OCI-LY3 (cell line): ENCODE measurements around the gene PLK4.
A peak's percentile ranks its signal among the peaks of the same experiment; 100 is the strongest.

ENCODE experiments used
- H2AFZ ChIP-seq: fragments of 200-600, 300-600 bp; shearing (Covaris generic); 2 replicates; pipeline ENCODE4 v1.6.0; 2014; ENCODE audit warnings: antibody characterized with exemption, low read depth, low read length
- H3K27ac ChIP-seq: fragments of 200-600, 300-600 bp; sonication (generic); 2 replicates; pipeline ENCODE4 v1.5.1; 2014; ENCODE audit warnings: mild to moderate bottlenecking, low read length, moderate library complexity, mixed read lengths
- H3K27me3 ChIP-seq: fragments of 200-600, 300-600 bp; sonication (generic); 2 replicates; pipeline ENCODE4 v1.6.1; 2014; ENCODE audit warnings: low read depth, low read length, mixed read lengths
- H3K36me3 ChIP-seq: fragments of 200-600, 300-600 bp; sonication (generic); replicated peaks from 2 replicates; pipeline ENCODE3; 2014; ENCODE audit warnings: low read depth, low read length, mixed read lengths
- H3K4me1 ChIP-seq: fragments of 300-600, 200-600 bp; sonication (generic); 2 replicates; pipeline ENCODE4 v1.6.1; 2014; ENCODE audit warnings: low read length, mixed read lengths
- H3K4me2 ChIP-seq: fragments of 200-600, 300-600 bp; sonication (generic); 2 replicates; pipeline ENCODE4 v1.6.1; 2014; ENCODE audit warnings: low read length, mixed read lengths
- H3K4me3 ChIP-seq: fragments of 300-600, 200-600 bp; sonication (generic); 2 replicates; pipeline ENCODE4 v1.5.1; 2014; ENCODE audit warnings: antibody characterized with exemption, mild to moderate bottlenecking, low read length, moderate library complexity
- H3K79me2 ChIP-seq: fragments of 300-600, 200-600 bp; shearing (Covaris generic); 2 replicates; pipeline ENCODE4 v1.6.1; 2014; ENCODE audit warnings: mild to moderate bottlenecking, low read length, mixed read lengths
- H3K9ac ChIP-seq: fragments of 300-600, 200-600 bp; shearing (Covaris generic); 2 replicates; pipeline ENCODE4 v1.6.0; 2014; ENCODE audit warnings: mild to moderate bottlenecking, low read length, moderate library complexity
- H3K9me3 ChIP-seq: fragments of 200-600, 300-600 bp; shearing (Covaris generic); 2 replicates; pipeline ENCODE4 v1.6.1; 2014; ENCODE audit warnings: low read length, mixed read lengths; ENCODE audit not compliant: insufficient read depth
- H4K20me1 ChIP-seq: fragments of 200-600, 300-600 bp; sonication (generic); 2 replicates; pipeline ENCODE4 v1.6.1; 2016; ENCODE audit warnings: low read length, mixed read lengths; ENCODE audit not compliant: insufficient read depth
- EZH2phosphoT487 ChIP-seq: fragments of 200-600 bp; shearing (Covaris generic); IDR thresholded peaks from 2 replicates; pipeline ENCODE4 v1.6.1; 2018; ENCODE audit warnings: antibody characterized with exemption, mixed run types, low read depth
- TF ChIP-seq, protein P1 (sequence below): fragments of 200-600, 300-600 bp; sonication (generic); IDR thresholded peaks from 2 replicates; pipeline ENCODE4 v1.5.1; 2014; ENCODE audit warnings: antibody characterized with exemption, low read length, low read depth

PLK4 gene

DNA sequence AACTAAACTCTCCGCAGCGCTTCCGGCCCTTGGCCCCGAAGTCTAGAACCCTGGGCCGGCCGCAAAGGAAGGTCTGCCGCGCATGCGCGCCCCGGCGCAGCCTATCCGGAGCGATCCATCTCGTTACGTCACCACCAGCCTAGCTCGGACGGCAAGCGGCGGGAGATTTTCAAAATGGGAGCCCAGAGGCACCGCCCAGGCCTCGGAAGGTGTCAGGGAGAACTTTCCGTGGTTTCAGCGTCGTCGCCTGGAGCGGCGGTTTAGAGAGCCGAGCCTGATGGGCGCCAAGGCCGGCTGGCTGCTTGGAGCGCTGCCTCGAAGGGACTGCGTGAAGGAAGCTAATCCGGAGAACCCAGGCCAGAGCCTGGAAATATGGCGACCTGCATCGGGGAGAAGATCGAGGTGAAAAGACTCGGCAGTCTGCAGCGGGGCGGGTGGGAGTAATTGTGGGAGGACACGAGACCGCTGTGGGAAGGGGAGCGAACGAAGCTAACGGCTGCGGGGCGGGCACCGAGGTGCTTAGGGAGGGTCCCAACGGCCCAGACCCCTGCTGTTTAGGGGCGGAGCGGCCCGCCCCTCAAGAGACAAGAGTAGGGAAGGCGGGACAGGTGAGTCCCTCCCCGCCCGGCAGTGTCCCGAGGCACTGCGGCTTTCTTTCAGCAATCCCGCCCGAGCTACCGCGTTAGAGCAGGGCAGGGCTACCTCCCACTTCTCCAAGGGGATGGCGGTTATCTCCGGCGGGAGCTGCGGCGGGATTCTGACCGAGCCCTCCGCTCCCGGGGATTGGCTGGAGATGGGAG, at the start of gene PLK4:
TSS of gene PLK4 (plus strand) at position 131 of the 800 bp plus-strand sequence. CDS start at position 373, 242 bp downstream.
- H3K4me1 ChIP-seq = peaks cover 9% of the 10 kb centered on the region
- peak within 1 kb of the TSS; percentile 98 for H2AFZ ChIP-seq
- H3K9ac ChIP-seq = peak within 1 kb of the TSS; percentile 98
- TF ChIP-seq EZH2phosphoT487 = no peak
- TF ChIP-seq, protein P1, sequence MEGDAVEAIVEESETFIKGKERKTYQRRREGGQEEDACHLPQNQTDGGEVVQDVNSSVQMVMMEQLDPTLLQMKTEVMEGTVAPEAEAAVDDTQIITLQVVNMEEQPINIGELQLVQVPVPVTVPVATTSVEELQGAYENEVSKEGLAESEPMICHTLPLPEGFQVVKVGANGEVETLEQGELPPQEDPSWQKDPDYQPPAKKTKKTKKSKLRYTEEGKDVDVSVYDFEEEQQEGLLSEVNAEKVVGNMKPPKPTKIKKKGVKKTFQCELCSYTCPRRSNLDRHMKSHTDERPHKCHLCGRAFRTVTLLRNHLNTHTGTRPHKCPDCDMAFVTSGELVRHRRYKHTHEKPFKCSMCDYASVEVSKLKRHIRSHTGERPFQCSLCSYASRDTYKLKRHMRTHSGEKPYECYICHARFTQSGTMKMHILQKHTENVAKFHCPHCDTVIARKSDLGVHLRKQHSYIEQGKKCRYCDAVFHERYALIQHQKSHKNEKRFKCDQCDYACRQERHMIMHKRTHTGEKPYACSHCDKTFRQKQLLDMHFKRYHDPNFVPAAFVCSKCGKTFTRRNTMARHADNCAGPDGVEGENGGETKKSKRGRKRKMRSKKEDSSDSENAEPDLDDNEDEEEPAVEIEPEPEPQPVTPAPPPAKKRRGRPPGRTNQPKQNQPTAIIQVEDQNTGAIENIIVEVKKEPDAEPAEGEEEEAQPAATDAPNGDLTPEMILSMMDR = no peak
- no peaks in the 10 kb centered on the region for H4K20me1 ChIP-seq
- H3K27ac ChIP-seq = peak within 1 kb of the TSS; percentile 81
- H3K4me3 ChIP-seq = peak within 1 kb of the TSS; percentile 97
- peak within 1 kb of the TSS; percentile 78 for H3K4me2 ChIP-seq
- H3K79me2 ChIP-seq = peaks cover 42% of the 10 kb centered on the region
- H3K9me3 ChIP-seq = no peaks in the 10 kb centered on the region
- peaks cover 23% of the 10 kb centered on the region for H3K36me3 ChIP-seq
- H3K27me3 ChIP-seq = no peaks in the 10 kb centered on the region

DNA sequence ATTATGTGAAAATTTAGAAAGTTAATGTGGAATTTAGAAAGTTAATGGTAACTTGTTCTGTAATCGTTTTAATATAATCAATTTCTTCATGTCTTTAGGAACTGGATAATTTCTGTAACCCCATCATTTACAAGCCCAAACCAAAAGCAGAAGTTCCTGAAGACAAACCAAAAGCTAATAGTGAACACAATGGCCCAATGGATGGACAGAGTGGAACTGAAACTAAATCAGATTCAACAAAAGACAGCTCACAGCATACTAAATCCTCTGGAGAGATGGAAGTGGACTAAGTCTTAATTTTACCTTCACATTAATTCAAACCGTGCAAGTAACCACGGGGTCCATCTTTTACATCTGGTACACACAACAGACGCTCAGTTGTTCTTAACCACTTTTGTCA, 48.1 kb upstream of the PLK4 start:
- Histone ChIP-seq H2AFZ (no peak overlapping the region), H3K36me3 (no peaks in the 10 kb centered on the region), H3K4me3 (no peak overlapping the region), H3K27ac (no peak overlapping the region), H3K4me2 (peak overlapping the region; percentile 42), H3K9ac (no peak overlapping the region), H3K4me1 (peaks cover 39% of the 10 kb centered on the region), H3K27me3 (no peaks in the 10 kb centered on the region), H4K20me1 (no peaks in the 10 kb centered on the region), H3K9me3 (no peaks in the 10 kb centered on the region), H3K79me2 (no peaks in the 10 kb centered on the region)
- no peak for TF ChIP-seq EZH2phosphoT487
- TF ChIP-seq, protein P1 = no peak

DNA sequence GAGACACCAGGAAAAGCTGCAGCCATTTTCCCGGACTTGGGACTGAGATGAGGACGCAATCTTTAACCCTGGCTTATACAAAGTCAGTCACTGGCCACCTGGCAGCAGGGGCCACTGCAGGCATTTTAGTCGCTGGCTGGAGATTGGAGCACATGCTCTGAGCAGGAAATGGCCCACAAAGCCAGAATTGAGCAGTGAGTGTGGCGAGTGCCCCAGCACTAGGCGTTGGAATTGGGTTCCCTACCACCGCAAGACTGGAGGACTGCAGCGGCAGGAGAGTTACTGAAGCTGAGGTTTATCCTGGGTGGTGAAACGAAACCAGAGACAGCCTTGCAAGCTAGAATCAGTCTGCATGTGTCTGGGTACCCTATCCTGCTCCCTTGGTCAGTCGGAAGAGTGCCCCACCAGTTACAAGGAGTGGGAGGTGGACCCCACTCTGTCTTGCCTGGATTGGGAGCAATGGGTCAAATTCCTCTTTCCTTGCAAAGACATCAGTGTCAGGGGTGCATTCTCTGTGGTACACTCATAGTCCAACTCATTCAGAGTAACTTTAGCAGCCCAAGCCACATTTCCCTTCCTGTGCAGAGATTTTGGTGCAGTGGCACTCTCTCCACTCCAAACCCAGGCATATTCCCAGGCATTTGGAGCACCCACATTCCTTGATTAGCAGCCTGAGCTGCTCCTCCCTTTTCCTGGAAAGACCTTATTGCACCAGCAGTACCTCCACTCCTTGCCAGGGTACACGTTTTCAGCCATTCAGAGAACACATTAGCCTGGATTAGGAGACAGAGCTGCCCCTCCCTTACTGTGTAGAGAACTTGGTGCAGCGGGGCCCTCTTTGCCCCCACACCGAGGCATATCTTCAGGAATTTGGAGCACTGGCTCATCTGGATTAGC, 36.7 kb upstream of the PLK4 start:
- peaks cover 4% of the 10 kb centered on the region for H3K36me3 ChIP-seq
- no peaks in the 10 kb centered on the region for H3K79me2 ChIP-seq
- no peaks in the 10 kb centered on the region; the same call in 1 of the 2 replicates for H3K9me3 ChIP-seq
- H3K4me3 ChIP-seq = no peak overlapping the region
- no peaks in the 10 kb centered on the region for H3K27me3 ChIP-seq
- H3K9ac ChIP-seq = no peak overlapping the region
- H3K4me2 ChIP-seq = no peak overlapping the region
- no peaks in the 10 kb centered on the region for H4K20me1 ChIP-seq
- H3K4me1 ChIP-seq = no peaks in the 10 kb centered on the region
- no peak overlapping the region for H3K27ac ChIP-seq
- TF ChIP-seq EZH2phosphoT487 = no peak
- TF ChIP-seq, protein P1 = no peak
- H2AFZ ChIP-seq = no peak overlapping the region

DNA sequence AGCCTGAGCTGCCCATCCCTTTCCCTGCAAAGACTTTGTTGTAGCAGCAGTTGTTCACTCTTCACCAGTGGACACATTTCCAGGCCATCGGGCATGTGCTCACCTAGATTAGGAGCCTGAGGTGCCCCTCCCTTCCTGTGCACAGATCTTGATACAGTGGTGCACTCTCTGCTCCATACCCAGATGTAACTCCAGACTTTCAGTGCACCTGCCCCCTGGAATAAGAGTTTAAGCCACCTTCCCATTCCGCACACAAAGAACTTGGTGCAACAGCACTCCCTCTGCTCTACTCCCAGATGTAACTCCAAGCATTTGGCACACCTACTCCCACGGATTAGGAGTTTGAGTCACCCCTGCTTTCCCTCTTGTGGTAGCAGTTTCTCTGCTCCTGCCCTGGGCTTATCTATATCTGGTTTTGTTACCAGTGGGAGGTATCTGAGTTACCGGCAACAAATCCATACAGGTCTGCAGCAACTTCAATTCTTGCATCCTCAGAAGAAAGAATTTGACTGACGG, 36.0 kb upstream of the PLK4 start:
- Histone ChIP-seq H3K27me3 (no peaks in the 10 kb centered on the region), H3K4me2 (no peak overlapping the region), H3K9me3 (peaks cover 4% of the 10 kb centered on the region; the same call in 1 of the 2 replicates), H3K9ac (no peak overlapping the region), H3K4me3 (no peak overlapping the region), H3K79me2 (no peaks in the 10 kb centered on the region), H4K20me1 (no peaks in the 10 kb centered on the region), H3K4me1 (no peaks in the 10 kb centered on the region), H3K27ac (no peak overlapping the region), H2AFZ (no peak overlapping the region), H3K36me3 (peaks cover 5% of the 10 kb centered on the region)
- TF ChIP-seq EZH2phosphoT487 = no peak
- TF ChIP-seq, protein P1 = no peak
